Vagina (tissue), 2 donors: ENCODE results near the gene RAB3IP. TPM values are rescaled to one million over a fixed set of nuclear protein-coding genes. Genes with fewer than 3 reads are reported as not detected.
"Not testable (repeated sequence)": the region's sequence is repeated elsewhere in the genome, so short reads cannot be mapped to it uniquely, and the experiment has no call there.

ENCODE experiments used
- DNase-seq, 2 donors: peaks; one replicate each; pipeline ENCODE4 v3.0.0-alpha.2; 2017; ENCODE audit errors: extremely low spot score in 2 of 2
- H3K27ac ChIP-seq: fragments of 200-600 bp; sonication (generic); one replicate; pipeline ENCODE4 v1.5.1; 2019
- H3K27me3 ChIP-seq: fragments of 200-600 bp; sonication (generic); one replicate; pipeline ENCODE4 v1.5.1; 2019
- H3K36me3 ChIP-seq, 2 donors: fragments of 200-600 bp; sonication (generic); one replicate each; pipeline ENCODE4 v1.5.1; 2017 to 2019
- H3K4me1 ChIP-seq: fragments of 200-600 bp; sonication (generic); one replicate; pipeline ENCODE4 v1.5.1; 2019
- H3K4me3 ChIP-seq, 2 donors: fragments of 200-600 bp; sonication (generic); 1 replicate in 1 of 2; 2 replicates in 1 of 2; pipeline ENCODE4 v1.5.1; 2016 to 2019
- H3K9me3 ChIP-seq: fragments of 200-600 bp; sonication (generic); one replicate; pipeline ENCODE4 v1.5.1; 2019
- CTCF ChIP-seq, 3 experiments: fragments of 450-650 bp in 2 of 3; fragments of 200-600 bp in 1 of 3; sonication (generic) in 1 of 3; IDR thresholded peaks; one replicate each; pipeline ENCODE4 v1.5.1; 2017 to 2019; ENCODE audit warnings: antibody characterized with exemption in 3 of 3, mild to moderate bottlenecking in 2 of 3, moderate library complexity in 2 of 3
- POLR2A ChIP-seq, 2 donors: fragments of 450-650 bp; IDR thresholded peaks; one replicate each; pipeline ENCODE4 v1.6.1; 2017; ENCODE audit warnings: antibody characterized with exemption in 2 of 2, mild to moderate bottlenecking in 2 of 2, moderate library complexity in 2 of 2
- POLR2AphosphoS5 ChIP-seq, 2 donors: sonication (generic); formaldehyde crosslinking; IDR thresholded peaks; one replicate each; pipeline ENCODE4 v1.9.0; 2017; ENCODE audit warnings: antibody characterized with exemption in 2 of 2, mild to moderate bottlenecking in 2 of 2, low read depth in 1 of 2; ENCODE audit not compliant: insufficient read depth in 1 of 2
- intact Hi-C: fragments of 100-400 bp; cut with DNase I; formaldehyde crosslinking; loops from one replicate; pipeline ENCODE4 v1.15.1; 2023
- total RNA-seq: library from RNA; depleted of rRNA; stranded (reverse); fragments of >200 nt; gene quantifications from one replicate; pipeline ENCODE4 v1.2.3, GENCODE V29; 2016

RAB3IP gene
- total RNA-seq, 1 donor from 2014 or later, result 7.9 TPM

GRCh38 chr12:69755302-69755701 lies 16.6 kb downstream of the RAB3IP start:
- Histone ChIP-seq H3K27ac (no peak overlapping the region), H3K27me3 (no peaks in the 10 kb centered on the region), H3K9me3 (no peaks in the 10 kb centered on the region), H3K4me1 (no peaks in the 10 kb centered on the region), H3K4me3 (no peak overlapping the region), H3K36me3 (peaks cover 0 to 17% of the 10 kb centered on the region in 2 donors)
- TF ChIP-seq POLR2AphosphoS5 (IDR thresholded peaks at IDR 0.05; ENCODE audit: insufficient read depth in 1 of 2, low read depth in 1 of 2) (no peak), CTCF (IDR thresholded peaks at IDR 0.05) (no peak), POLR2A (IDR thresholded peaks at IDR 0.05) (no peak)
- intact Hi-C loops, result no loop called here
- no peak for DNase-seq

GRCh38 chr12:69756088-69756755 lies 17.6 kb downstream of the RAB3IP start:
- H3K27me3 ChIP-seq, result no peaks in the 10 kb centered on the region
- H3K27ac ChIP-seq, result no peak overlapping the region
- peaks cover 0 to 17% of the 10 kb centered on the region in 2 donors for H3K36me3 ChIP-seq
- no peaks in the 10 kb centered on the region for H3K9me3 ChIP-seq
- no peaks in the 10 kb centered on the region for H3K4me1 ChIP-seq
- H3K4me3 ChIP-seq, result no peak overlapping the region
- TF ChIP-seq POLR2A (IDR thresholded peaks at IDR 0.05), result no peak
- TF ChIP-seq CTCF (IDR thresholded peaks at IDR 0.05), result no peak
- no peak for TF ChIP-seq POLR2AphosphoS5 (IDR thresholded peaks at IDR 0.05; ENCODE audit: insufficient read depth in 1 of 2, low read depth in 1 of 2)
- intact Hi-C loops, result no loop called here
- no peak for DNase-seq

- Histone ChIP-seq H3K9me3 (no peaks in the 10 kb centered on the region), H3K27ac (no peak overlapping the region), H3K36me3 (peaks cover 0 to 21% of the 10 kb centered on the region in 2 donors), H3K4me1 (no peaks in the 10 kb centered on the region), H3K27me3 (no peaks in the 10 kb centered on the region), H3K4me3 (no peak overlapping the region)
- TF ChIP-seq CTCF (IDR thresholded peaks at IDR 0.05) (no peak), POLR2AphosphoS5 (IDR thresholded peaks at IDR 0.05; ENCODE audit: insufficient read depth in 1 of 2, low read depth in 1 of 2) (no peak), POLR2A (IDR thresholded peaks at IDR 0.05) (no peak)
- intact Hi-C loops, result no loop called here
- no peak for DNase-seq
Measured at GRCh38 chr12:69758105-69758504, 19.4 kb downstream of the RAB3IP start.

GRCh38 chr12:69759581-69759980 lies 20.9 kb downstream of the RAB3IP start:
- H3K4me3 ChIP-seq, H3K4me1 ChIP-seq, H3K27ac ChIP-seq, H3K27me3 ChIP-seq, DNase-seq, intact Hi-C loops, H3K9me3 ChIP-seq: not testable (repeated sequence)
- peaks cover 0 to 21% of the 10 kb centered on the region in 2 donors for H3K36me3 ChIP-seq

GRCh38 chr12:69765515-69765914 lies 26.9 kb downstream of the RAB3IP start:
- Histone ChIP-seq H3K4me3 (no peak overlapping the region), H3K27ac (no peak overlapping the region), H3K36me3 (peaks cover 0 to 26% of the 10 kb centered on the region in 2 donors), H3K4me1 (no peaks in the 10 kb centered on the region), H3K27me3 (no peaks in the 10 kb centered on the region), H3K9me3 (peaks cover 13% of the 10 kb centered on the region)
- intact Hi-C loops, result no loop called here
- TF ChIP-seq POLR2A (IDR thresholded peaks at IDR 0.05) (no peak), POLR2AphosphoS5 (IDR thresholded peaks at IDR 0.05; ENCODE audit: insufficient read depth in 1 of 2, low read depth in 1 of 2) (no peak), CTCF (IDR thresholded peaks at IDR 0.05) (no peak)
- DNase-seq, result no peak
